Fibroblast of skin of scalp (primary cell): ENCODE results near the gene FAM111A. TPM values are rescaled to one million over a fixed set of nuclear protein-coding genes. Genes with fewer than 3 reads are reported as not detected.
"Not testable (repeated sequence)": the region's sequence is repeated elsewhere in the genome, so short reads cannot be mapped to it uniquely, and the experiment has no call there.

Experiments
- DNase-seq: peaks from one replicate; pipeline ENCODE4 v3.0.0-alpha.2; 2013
- polyA plus RNA-seq, 2 experiments: library from polyadenylated mRNA; unstranded; fragments of 120-200 nt; gene quantifications; one replicate each; pipeline ENCODE4 v1.2.1, GENCODE V29; 2013; ENCODE audit not compliant: insufficient read length in 2 of 2

The FAM111A gene, protein sequence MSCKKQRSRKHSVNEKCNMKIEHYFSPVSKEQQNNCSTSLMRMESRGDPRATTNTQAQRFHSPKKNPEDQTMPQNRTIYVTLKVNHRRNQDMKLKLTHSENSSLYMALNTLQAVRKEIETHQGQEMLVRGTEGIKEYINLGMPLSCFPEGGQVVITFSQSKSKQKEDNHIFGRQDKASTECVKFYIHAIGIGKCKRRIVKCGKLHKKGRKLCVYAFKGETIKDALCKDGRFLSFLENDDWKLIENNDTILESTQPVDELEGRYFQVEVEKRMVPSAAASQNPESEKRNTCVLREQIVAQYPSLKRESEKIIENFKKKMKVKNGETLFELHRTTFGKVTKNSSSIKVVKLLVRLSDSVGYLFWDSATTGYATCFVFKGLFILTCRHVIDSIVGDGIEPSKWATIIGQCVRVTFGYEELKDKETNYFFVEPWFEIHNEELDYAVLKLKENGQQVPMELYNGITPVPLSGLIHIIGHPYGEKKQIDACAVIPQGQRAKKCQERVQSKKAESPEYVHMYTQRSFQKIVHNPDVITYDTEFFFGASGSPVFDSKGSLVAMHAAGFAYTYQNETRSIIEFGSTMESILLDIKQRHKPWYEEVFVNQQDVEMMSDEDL
- polyA plus RNA-seq (2013, experiment 1 of 2; ENCODE audit: insufficient read length): 13.0 TPM
- 14.5 TPM for polyA plus RNA-seq (2013, experiment 2 of 2; ENCODE audit: insufficient read length)

DNA sequence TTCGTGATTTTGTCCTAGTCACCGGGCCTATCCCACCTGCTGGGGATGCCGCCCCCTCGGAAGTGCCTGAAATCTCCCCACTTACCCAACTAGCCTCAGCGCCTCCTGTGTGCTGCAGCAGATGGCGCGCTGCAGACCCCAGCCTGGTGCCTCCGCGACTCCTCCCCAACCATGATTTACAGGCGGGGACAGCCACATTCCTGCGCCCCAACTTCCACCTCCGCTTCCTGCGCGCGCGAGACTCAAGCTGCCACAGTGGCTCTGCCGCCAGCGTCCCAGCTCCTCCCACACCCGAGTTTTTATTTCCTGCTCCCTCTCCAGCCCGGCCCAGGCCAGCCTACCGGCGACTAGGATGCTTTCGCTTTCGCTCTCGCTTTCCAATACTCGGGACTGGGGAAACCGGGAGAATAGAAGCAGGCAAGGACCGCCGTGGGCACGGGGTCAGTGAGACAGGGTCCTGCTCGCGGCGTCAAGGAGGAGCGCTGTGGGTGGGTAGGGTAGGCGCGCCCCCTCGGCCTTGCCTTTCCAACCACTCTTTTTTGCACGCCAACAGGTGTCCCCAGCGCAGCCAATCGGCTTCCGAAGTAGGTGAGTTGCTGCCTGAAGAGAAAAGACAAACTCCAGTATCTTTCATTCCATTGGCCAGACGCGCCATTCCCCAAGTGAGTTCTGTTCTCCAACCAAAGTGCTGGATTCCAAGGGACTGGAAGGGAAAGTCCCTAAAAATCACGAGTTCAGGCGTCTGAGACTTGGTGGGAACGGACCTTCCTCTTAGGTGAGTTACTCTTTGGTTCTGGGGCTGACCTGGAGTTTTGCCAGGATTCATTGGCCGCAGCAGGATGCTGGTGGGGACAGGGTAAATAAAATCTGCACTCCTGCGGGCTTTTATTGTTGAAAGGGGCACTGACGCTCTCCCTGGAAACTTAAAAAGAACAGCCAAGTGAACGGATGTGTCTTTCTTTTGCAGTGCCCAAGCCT, at the start of gene FAM111A:
FAM111A (plus strand) TSS at position 327 of the 978 bp plus-strand sequence. CDS start 6,017 bp downstream, outside the sequence.
- DNase-seq: peak; percentile 89

DNA sequence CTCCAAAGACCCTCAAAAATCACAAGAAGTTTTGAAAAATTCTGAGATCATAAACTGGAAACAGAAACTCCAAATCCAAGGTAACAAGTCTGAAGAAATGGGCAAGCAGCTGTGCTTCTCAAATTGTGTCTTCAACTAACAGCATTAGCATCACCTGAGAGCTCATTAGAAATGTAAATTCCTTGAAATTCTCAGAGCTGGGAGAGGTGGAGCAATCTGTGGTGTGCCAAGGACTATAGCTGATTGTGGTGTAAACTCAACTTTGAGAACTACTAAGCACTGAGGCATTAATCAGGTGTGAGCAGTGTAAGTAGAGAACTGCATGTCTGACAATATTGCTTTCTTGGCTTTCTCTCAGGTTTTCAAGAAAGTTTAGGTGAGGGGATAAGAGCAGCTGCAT, 49.1 kb upstream of the FAM111A start:
- not testable (repeated sequence) for DNase-seq

DNA sequence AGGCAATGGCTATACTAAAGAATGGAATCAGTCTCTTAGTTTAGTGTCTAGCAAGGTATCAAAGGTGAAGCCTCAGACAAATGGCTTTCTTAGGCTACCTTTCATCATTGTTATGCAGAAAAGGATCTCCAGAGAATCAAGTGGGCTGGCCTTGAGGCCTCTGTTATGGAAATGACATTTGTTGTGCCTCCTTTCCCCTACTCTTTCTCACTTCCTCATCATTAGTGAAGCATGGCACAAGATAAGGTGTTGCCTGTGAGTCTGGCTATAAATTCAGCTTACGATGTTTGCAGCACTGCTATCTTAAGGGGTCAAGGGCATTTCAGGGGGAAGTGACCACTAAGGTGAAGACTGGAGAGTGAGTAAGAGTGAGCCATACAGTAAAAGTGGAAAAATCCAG, 47.4 kb upstream of the FAM111A start:
- not testable (repeated sequence) for DNase-seq

DNA sequence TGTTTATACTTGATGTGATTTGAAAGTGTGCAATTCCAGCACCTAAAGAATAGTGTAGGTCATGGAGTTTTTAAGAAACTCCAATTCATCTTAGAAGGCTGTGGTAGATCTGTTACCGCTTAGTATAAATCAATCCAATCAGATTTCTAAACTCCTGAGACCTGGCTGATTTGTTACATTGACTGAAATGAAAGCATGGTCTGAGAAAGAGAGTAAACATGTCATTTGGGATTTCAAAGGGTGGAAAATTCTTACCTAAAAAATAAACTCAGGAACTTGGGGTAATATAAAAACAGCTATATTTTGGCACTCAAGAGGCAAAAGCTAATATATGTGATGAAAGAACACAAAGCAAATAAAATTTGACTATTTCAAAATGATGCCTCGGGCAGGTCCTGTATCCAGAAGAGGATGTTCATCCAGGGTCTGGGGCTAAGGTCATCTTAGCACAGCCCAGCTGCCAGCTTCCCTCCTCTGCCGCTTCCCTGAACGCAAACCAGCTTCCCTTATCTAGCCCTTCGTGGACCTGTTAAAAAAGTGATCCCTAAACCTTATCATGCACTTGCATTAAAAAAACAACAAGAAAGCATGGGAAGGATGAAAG, 46.6 kb upstream of the FAM111A start:
- DNase-seq: not testable (repeated sequence)

DNA sequence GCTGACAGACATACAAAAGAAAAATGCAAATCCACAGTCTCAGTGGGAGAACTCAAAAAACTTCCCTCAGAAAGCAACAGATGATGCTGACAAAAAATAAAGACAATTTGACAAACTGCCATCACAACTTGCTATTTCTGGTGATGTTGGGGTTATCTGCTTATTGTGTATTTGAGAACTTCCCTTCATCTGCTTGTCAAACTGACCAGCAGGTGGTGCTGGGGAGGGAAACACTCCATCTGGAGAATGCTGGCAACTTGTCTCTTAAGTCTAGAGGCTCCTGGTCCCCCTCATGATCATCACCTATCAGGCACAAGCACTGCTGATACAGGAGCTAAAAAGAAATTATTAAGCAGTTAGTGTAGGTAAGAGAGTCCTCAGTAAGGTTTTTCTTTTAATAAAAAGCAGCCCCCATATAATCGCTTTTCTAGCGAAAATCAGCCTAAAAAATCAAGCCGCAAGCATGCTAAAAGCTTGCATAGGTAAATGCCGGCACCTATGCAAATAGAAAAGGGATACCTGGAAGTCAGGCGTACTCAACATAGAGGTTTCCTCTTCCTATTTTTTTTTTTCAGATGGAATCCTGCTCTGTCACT, 45.4 kb upstream of the FAM111A start:
- DNase-seq: peak; percentile 63

DNA sequence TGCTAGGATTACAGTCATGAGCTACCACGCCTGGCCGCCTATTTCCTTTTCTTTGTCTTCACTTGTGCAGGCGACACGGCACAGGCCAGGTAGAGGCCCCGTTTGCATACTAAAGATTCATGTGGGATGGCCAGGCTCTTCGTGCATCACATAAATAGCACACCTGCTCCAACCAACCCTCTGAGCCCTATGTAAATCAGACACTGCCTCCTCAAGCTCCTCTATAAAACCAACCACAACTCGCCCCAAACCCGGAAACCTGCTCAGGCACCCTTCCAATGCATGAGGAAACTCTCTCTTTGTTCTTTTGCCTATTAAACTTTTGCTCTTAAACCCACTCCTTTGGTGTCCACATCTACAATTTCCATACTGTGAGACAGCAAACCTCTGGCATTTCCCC, 44.7 kb upstream of the FAM111A start:
- DNase-seq: not testable (repeated sequence)

DNA sequence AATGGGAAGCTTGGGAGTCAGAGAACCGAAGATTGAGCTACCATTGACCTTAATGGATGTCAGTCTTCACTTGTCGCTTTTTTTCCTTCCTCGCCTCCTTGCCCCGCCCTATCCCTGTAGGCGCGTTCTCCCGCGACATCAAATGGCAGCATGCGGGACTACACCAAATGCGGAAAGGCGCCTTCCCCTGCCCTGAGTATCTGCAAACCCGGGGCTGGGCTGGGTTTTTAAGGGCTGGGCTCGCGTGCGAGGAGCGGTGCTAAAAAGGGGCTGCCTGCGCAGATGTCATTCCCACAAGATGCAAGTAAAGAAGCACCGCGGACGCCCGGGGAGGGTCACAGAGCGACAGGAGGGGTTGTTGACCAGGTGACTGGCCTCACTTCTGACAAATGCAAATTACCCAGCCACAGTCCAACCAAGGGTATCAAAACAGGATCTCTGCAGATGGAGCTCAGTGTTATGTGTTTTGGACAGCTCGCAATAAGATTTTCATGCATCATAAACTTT, 40.3 kb upstream of the FAM111A start:
- DNase-seq: peak; percentile 39

DNA sequence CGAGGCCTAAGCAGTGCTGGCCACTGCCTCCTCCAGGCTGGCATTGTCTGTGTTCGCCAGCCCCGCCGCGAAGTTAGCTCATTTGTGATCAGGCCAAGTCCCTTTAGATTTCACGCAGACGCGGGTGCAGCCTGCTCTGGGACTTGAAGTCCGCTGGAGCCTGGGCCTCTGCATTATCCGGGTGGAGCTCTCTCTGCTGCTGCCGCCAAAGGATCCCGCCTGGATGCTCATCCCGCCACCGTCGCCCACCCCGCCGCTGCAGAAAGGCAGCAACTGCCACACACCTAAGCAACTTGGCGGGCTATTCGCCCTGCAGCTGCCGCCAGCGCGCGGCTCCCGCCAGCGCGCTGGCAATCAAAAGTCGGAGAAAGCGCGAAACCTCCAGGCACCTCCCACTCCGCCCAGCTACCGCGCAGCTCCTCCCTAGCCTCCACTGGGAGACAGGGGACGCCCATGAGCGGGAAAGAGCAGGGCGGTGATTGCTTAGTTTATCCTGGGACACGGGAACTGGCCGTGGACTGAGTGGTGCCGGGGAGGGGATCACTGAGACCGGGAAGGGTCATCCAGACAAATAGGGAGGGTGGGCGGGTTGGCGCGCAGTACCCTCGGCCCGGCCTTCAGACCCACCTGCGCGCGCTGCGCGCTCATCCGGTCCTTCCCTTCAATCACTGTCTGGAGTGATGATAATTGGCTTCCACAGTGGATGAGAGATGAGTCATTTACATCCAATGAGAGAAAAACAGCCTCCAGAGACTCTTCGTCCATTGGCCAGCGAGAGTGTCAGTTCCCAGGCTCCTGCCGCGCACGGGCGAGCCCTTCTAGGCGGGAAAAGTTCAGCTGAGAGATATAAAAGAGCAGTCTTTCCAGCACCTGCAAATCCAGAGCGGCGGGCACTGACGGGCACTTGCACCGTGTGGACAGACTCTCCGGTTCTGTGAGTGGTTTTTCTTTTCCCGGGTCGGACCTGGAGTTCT, 36.0 kb upstream of the FAM111A start, which contains the start of gene FAM111B:
FAM111B (plus strand) TSS at position 875 of the 974 bp plus-strand sequence. CDS start 2,389 bp downstream, outside the sequence.
- DNase-seq: peak; percentile 94

DNA sequence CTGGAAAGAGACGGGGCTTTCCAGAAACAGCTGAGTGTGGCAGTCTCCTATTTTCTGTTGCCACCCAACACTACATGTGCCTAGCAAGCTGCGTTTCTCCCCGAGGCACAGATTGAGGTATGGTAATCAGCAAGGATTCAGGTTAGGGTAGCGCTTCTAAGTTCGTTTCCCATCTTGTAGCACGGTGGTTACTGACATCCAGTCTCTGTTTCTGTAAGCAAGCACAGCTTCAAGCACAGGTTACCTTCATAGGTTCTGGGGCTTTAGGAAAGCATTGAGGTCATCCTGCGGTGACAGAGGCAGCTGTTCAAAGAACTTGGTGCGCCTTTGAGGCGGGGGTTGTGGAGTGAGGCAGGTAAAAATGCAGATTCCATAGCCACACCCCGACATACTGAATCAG, 34.9 kb upstream of the FAM111A start:
- not testable (repeated sequence) for DNase-seq

DNA sequence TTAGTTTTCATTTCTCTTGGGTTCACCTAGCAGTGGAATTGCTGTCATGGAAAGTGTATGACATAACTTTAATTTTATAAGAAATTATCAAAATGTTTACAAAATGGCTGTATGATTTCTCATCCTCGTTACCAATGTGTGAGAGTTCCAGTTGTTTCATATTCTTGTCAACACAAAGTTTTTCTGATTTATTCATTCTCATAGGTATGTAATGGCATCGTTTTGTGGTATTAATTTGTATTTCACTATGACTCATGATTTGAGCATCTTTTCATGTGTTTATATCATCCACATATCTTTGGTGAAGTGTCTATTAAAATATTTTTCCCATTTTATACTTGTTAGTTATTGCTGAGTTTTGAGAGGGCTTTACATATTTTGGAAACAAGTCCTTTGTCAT, 30.2 kb upstream of the FAM111A start:
- peak; percentile 33 for DNase-seq

DNA sequence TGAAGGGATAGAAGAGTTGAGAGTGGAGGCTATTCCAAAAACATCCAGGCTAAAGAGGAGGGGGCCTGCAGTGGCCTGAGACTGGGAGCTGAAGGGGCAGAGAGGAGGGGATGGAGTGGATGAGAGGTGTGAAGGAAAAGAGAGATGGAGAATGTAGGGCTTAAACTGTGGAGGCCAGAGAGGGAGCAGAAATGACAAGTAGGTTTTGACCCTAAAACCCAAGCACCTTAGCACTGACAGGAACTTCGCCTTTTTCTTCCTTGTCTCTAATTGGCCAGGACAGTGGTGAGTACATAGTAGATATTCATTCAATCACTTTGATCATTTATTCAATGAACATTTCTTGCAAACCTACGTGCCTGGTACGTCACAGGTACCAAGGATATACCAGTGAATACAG, 28.3 kb upstream of the FAM111A start:
- no peak for DNase-seq

DNA sequence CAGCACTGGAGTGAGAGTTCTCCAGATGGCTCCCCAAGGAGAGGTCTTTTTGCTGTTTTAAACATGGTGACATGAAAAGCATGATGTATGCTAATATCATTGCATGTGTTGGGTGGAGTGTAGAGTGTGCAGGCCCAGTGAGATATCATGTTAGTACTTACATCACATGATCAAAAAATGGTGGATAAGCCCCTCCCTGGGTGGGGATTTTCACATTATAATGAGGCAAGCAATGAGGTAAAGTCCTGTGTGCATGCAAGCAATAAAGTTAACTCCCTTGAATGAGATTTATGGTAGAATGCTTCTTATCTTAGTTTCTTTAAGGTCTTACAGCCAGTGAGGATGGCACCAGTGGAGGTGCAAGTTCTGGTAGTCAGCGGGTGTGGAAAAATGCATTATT, 27.1 kb upstream of the FAM111A start:
- DNase-seq: no peak

DNA sequence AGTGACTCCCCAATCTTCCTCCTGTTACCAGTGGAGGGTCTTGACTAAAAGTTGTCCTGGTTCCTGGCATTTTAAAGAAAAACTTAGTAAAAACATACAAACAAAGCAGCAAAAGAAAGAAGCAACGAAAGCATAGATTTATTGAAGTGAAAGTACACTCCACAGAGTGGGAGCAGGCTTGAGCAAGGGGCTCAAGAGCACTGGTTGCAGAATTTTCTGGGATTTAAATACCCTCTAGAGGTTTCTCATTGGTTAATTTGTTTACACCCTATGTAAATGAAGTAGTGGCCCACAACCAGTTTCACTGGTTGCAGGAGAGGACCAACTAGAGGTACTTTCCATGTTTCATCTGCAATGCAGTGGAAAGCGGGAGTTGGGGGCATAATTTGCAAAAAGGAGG, 24.9 kb upstream of the FAM111A start:
- no peak for DNase-seq

DNA sequence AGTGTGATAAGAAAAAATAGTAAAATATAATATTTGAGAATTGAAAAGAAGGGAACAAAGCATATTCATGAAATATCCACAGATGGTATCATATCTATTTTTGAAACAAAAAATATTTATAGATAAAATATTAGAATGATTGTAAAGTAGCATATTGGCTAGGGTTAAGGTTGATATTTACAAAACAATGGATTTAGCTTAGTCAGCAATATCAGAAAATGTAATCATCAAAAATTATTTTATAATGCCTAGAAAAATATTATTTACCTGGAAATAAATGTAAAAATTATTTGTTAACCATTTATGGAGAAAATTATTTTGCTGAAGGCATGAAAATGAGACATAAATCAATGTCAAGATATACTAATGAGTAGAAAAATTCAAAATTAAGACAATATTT, 22.8 kb upstream of the FAM111A start:
- DNase-seq: no peak

DNA sequence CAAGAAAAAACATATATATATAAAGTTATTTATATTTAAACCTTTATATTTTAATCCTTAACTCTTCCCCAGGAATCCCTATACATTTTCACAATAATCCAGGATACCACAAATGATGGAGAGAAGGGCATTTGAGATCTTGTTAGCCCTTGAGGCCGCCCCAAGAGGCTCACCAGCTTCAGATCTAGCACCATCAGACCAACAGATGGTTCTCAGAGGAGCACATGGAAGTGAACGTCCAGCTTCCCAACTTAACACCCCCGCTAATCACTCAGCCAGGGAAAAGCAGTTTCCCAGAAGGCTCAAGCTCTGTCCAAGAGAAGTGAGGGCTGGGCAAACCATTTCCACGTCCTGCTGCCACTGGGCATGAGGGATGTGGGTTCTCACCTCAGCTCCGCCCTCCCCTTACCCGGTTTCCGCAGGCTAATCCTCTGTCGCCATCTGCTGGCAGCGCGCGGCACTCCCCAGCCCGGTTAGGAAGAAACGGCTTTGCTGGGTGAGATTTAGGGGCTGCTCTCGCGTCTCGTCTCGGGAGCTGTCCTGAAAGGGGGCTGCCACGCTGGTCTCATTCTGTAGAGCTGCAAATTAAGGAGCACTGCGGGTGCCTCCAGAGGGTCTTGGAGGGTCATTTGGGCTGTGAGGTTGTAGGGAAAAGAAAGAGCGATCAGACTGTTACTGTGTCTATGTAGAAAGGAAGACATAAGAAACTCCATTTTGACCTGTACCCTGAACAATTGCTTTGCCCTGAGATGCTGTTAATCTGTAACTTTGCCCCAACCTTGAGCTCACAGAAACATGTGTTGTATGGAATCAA, 6.8 kb upstream of the FAM111A start:
- DNase-seq: peak; percentile 74

DNA sequence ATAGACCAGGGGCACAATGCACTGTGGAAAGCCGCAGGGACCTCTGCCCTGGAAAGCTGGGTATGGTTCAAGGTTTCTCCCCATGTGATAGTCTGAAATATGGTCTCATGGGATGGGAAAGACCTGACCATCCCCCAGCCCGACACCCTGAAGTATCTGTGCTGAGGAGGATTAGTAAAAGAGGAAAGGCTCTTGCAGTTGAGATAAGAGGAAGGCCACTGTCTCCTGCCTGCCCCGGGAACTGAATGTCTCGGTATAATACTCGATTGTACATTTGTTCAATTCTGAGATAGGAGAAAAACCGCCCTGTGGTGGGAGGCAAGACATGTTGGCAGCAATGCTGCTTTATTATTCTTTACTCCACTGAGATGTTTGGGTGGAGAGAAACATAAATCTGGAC, 6.1 kb upstream of the FAM111A start:
- DNase-seq: not testable (repeated sequence)

DNA sequence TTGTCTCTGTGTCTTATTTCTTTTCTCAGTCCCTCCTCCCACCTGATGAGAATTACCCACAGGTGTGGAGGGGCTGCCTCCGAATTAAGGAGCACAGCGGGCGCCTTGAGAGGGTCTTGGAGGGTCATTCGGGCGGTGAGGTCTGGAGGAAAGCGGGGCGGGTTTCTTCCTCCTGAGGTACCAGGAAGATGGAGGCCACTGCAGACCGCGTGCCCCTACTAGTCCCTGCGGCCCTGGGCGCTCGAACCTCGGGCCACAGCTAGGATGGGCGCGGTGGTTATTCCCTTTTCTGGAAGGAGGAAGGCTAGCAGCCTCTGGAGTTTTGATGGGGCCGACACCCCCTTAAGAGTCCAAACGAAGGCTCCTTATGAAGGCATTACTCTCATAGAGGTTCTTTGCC, 5.5 kb upstream of the FAM111A start:
- no peak for DNase-seq

DNA sequence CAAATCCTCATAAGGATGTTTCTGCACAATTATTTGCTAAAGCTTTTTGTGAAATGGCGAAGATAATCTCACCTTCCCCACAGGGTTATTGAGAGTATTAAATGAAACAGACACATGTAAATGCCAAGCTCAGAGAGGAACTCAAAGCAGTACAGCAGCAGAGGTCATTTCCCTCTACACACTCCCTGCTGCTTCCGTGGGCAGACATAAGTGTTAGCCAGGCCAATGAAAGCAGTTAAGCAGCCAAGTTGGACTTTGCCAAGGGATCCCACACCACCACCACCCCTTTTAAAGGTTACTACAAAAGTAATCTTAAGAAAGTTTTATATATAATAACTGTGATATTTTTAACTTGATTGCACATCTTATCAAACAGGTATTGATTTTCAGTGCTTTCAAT, 4.0 kb upstream of the FAM111A start:
- DNase-seq: no peak

DNA sequence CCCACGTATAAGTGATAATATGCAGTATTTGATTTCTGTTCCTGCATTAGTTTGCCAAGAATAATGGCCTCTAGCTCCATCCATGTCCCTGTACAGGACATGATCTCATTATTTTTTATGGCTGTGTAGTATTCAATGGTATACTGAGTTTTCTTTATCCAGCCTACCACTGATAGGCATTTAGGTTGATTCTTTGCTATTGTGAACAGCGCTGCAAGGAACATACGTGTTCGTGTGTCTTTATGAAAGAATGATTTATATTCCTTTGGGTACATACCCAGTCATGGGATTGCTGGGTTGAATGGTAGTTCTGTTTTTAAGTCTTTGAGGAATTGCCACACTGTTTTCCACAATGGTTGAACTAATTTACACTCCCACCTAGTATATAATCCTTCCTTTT, 1.5 kb upstream of the FAM111A start:
- no peak for DNase-seq
